ENCODE results near the gene INPPL1.

GRCh38 chr11:72177656-72178055, 46.9 kb upstream of the INPPL1 start:
- TF ChIP-seq EZH2 (optimal IDR thresholded peaks at IDR 0.05; ENCODE audit: low read depth, low read length) (no peak), CTCF (IDR thresholded peaks at IDR 0.05; ENCODE audit: low read length) (no peak), EZH2phosphoT487 (IDR thresholded peaks at IDR 0.05; ENCODE audit: low read length) (no peak)

Measured in MM.1S (cell line).